ENCODE results near the gene CDC42EP4. TPM values are rescaled to one million over a fixed set of nuclear protein-coding genes. Genes with fewer than 3 reads are reported as not detected.

CDC42EP4 gene
- polyA plus RNA-seq, 2 donors: 15.7 to 20.0 TPM

DNA sequence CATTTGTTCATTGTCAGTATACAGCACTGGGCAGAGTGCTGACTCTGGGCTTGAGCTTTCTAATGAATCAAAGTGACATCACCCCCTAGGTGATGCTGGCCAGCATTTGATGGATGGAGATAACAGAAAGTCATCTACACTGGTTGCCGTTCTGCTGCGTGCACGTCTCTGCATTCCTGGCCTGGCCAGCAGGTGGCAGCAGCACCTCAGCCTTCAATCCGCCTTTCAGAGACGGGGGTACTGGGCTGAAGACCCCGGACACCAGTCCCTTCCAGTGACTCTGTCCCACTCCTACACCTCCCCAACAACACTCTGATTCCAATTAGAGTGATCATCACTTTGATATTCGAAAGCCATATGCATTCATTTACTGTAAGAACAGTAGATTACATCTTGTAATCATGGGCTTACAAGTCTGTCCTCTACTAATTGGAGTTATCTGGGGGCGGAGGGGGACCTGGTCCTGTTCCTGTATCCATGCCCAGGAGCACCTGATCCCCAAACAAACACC lies 56.1 kb downstream of the CDC42EP4 start:
- no peaks in the 10 kb centered on the region for H3K9me3 ChIP-seq (ENCODE audit: control insufficient read depth in 2 of 2, insufficient read depth in 1 of 2, low read depth in 1 of 2, low read length in 1 of 2)
- no peak overlapping the region for H3K4me3 ChIP-seq (ENCODE audit: low read depth in 1 of 2, low read length in 2 of 2)
- WGBS, 2 donors: 5% methylated on average over 8 of the region's 8 CpGs
- H3K27me3 ChIP-seq (ENCODE audit: control insufficient read depth in 1 of 2, insufficient read depth in 2 of 2, low read length in 2 of 2): no peaks in the 10 kb centered on the region
- no peak overlapping the region for H3K27ac ChIP-seq (ENCODE audit: low read depth in 2 of 2, low read length in 1 of 2)
- H3K36me3 ChIP-seq (ENCODE audit: control insufficient read depth in 2 of 2, insufficient read depth in 2 of 2, low read length in 1 of 2): no peaks in the 10 kb centered on the region
- no peaks in the 10 kb centered on the region for H3K4me1 ChIP-seq (ENCODE audit: control insufficient read depth in 2 of 2, insufficient read depth in 2 of 2, low read length in 1 of 2)

DNA sequence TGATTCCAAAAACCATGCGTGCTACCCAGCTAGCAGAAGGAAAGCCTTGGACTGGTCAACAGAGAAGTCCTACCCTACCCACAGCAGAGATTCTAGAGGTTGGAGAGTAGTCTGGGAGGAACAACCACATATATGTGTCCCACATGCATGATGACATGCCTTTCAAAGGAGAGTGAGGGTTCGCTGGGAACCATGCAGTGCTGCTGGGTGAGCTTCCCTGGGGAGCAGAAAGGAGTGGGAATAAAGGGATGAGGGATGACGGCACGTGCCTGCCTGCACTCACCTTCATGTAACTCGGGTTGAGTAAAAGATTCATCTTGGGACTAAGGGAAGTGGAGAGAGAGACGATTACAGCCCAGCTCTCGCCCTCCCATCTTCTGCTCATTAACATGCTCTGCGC lies 59.9 kb downstream of the CDC42EP4 start:
- no peaks in the 10 kb centered on the region for H3K4me1 ChIP-seq (ENCODE audit: control insufficient read depth in 2 of 2, insufficient read depth in 2 of 2, low read length in 1 of 2)
- WGBS, 2 donors: 78 to 86% methylated on average over 8 of the region's 8 CpGs
- no peaks in the 10 kb centered on the region for H3K27me3 ChIP-seq (ENCODE audit: control insufficient read depth in 1 of 2, insufficient read depth in 2 of 2, low read length in 2 of 2)
- H3K4me3 ChIP-seq (ENCODE audit: low read depth in 1 of 2, low read length in 2 of 2): no peak overlapping the region
- no peaks in the 10 kb centered on the region for H3K9me3 ChIP-seq (ENCODE audit: control insufficient read depth in 2 of 2, insufficient read depth in 1 of 2, low read depth in 1 of 2, low read length in 1 of 2)
- H3K36me3 ChIP-seq (ENCODE audit: control insufficient read depth in 2 of 2, insufficient read depth in 2 of 2, low read length in 1 of 2): no peaks in the 10 kb centered on the region
- H3K27ac ChIP-seq (ENCODE audit: low read depth in 2 of 2, low read length in 1 of 2): no peak overlapping the region

DNA sequence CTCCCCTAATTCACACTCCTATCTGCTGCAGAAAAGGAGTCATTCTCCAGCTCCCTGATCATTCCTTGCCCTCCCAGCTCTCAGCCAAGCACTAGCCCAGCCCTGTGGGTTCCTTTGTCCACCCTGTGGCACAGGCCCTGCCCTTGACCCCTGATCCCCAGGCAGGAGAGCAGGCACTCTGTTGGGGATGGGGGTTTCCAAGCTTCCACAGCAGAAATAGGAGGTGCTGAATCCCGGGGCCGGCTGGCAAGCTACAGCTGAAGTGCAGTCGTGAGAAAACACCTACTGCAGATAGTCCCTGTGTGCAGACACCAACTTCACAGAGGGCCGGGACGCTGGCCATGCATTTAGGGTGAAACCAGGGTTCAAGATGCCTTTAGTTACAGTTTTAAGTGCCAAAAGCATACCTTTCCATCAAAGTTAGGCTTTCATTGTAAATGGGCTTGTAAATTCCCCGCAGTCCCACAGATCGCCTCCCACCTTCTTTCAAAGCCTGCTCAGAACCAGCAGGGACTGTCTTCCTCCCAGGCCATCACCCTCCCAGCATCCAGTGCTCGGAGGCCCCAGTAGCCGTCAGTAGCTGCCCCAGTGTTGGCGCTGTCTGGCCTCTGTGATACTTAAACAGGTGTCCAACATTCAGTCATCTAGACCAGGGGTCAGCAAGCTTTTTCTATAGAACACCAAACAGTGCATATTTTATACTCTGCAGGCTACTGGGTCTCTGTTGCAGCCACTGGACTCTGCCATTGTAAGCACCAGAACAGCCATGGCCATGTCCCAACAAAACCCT lies 60.8 kb downstream of the CDC42EP4 start:
- WGBS, 2 donors: 78 to 79% methylated on average over 10 of the region's 10 CpGs
- Histone ChIP-seq H3K27ac (ENCODE audit: low read depth in 2 of 2, low read length in 1 of 2) (no peak overlapping the region), H3K4me1 (ENCODE audit: control insufficient read depth in 2 of 2, insufficient read depth in 2 of 2, low read length in 1 of 2) (no peaks in the 10 kb centered on the region), H3K27me3 (ENCODE audit: control insufficient read depth in 1 of 2, insufficient read depth in 2 of 2, low read length in 2 of 2) (no peaks in the 10 kb centered on the region), H3K9me3 (ENCODE audit: control insufficient read depth in 2 of 2, insufficient read depth in 1 of 2, low read depth in 1 of 2, low read length in 1 of 2) (no peaks in the 10 kb centered on the region), H3K4me3 (ENCODE audit: low read depth in 1 of 2, low read length in 2 of 2) (no peak overlapping the region), H3K36me3 (ENCODE audit: control insufficient read depth in 2 of 2, insufficient read depth in 2 of 2, low read length in 1 of 2) (no peaks in the 10 kb centered on the region)

DNA sequence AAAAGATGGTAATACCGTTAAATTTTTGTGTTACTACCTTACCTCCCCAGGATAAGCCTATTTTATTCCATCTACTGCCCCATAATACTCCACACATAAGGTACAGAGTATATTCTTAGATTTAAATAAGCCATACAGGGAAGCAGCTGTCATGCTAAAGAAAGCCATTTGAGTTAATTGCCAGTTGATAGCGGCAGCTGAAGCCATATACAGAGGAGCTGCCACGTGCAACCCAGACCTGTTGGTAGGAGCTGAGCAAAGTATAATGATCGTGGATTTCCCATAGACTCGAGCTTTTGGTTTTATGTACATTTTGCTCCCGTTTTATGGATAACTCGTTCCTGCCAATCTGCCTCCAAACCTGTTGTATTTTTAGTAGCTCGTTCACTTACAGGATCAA lies 62.1 kb downstream of the CDC42EP4 start:
- no peaks in the 10 kb centered on the region for H3K9me3 ChIP-seq (ENCODE audit: control insufficient read depth in 2 of 2, insufficient read depth in 1 of 2, low read depth in 1 of 2, low read length in 1 of 2)
- H3K27me3 ChIP-seq (ENCODE audit: control insufficient read depth in 1 of 2, insufficient read depth in 2 of 2, low read length in 2 of 2): no peaks in the 10 kb centered on the region
- H3K36me3 ChIP-seq (ENCODE audit: control insufficient read depth in 2 of 2, insufficient read depth in 2 of 2, low read length in 1 of 2): peaks cover 0 to under 1% of the 10 kb centered on the region in 2 donors
- no peak overlapping the region for H3K27ac ChIP-seq (ENCODE audit: low read depth in 2 of 2, low read length in 1 of 2)
- no peaks in the 10 kb centered on the region for H3K4me1 ChIP-seq (ENCODE audit: control insufficient read depth in 2 of 2, insufficient read depth in 2 of 2, low read length in 1 of 2)
- H3K4me3 ChIP-seq (ENCODE audit: low read depth in 1 of 2, low read length in 2 of 2): no peak overlapping the region
- 84 to 85% methylated on average over 8 of the region's 8 CpGs for WGBS, 2 donors

DNA sequence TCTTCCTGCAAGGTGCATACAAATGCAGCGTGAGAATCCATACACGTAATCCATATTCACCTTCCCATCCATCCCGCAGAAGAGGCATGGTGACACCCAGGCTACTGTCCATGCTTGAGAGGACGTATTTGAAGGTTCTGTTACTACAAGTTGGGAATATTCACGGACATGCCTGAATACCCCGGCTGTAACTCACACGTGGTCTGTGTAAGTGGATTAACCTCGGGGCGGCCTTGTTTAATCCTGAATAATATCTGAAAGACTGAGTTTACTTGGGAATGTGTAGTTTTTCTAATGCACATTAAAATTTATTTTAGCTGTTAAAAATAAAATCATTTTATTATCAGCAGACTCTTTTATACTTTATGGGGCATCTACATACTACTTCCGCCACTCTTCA lies 63.3 kb downstream of the CDC42EP4 start:
- 82 to 88% methylated on average over 10 of the region's 10 CpGs for WGBS, 2 donors
- Histone ChIP-seq H3K27ac (ENCODE audit: low read depth in 2 of 2, low read length in 1 of 2) (no peak overlapping the region), H3K36me3 (ENCODE audit: control insufficient read depth in 2 of 2, insufficient read depth in 2 of 2, low read length in 1 of 2) (peaks cover 0 to 2% of the 10 kb centered on the region in 2 donors), H3K9me3 (ENCODE audit: control insufficient read depth in 2 of 2, insufficient read depth in 1 of 2, low read depth in 1 of 2, low read length in 1 of 2) (no peaks in the 10 kb centered on the region), H3K4me1 (ENCODE audit: control insufficient read depth in 2 of 2, insufficient read depth in 2 of 2, low read length in 1 of 2) (no peaks in the 10 kb centered on the region), H3K27me3 (ENCODE audit: control insufficient read depth in 1 of 2, insufficient read depth in 2 of 2, low read length in 2 of 2) (no peaks in the 10 kb centered on the region), H3K4me3 (ENCODE audit: low read depth in 1 of 2, low read length in 2 of 2) (no peak overlapping the region)

DNA sequence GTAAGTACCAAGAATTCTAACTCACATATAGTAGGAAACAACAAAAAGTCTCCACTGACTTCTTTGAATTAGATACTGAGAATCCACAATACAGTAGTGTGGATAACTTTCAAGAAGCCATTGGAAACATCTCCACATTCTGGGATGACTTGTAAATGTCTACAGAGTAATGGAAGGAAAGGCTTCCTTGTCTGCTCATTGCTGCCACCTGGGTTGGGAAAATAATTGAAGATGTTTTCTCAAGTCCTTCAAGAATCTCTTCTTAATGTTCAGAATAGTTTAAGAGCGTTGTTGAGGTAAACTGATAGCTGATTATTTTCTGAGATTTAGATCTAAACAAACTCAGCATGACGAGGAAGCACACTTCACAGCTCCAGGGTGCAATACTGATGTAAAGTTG lies 64.1 kb downstream of the CDC42EP4 start:
- no peaks in the 10 kb centered on the region for H3K27me3 ChIP-seq (ENCODE audit: control insufficient read depth in 1 of 2, insufficient read depth in 2 of 2, low read length in 2 of 2)
- H3K27ac ChIP-seq (ENCODE audit: low read depth in 2 of 2, low read length in 1 of 2): no peak overlapping the region
- WGBS, 2 donors: 83 to 86% methylated on average over 2 of the region's 2 CpGs
- no peaks in the 10 kb centered on the region for H3K4me1 ChIP-seq (ENCODE audit: control insufficient read depth in 2 of 2, insufficient read depth in 2 of 2, low read length in 1 of 2)
- H3K4me3 ChIP-seq (ENCODE audit: low read depth in 1 of 2, low read length in 2 of 2): no peak overlapping the region
- no peaks in the 10 kb centered on the region for H3K9me3 ChIP-seq (ENCODE audit: control insufficient read depth in 2 of 2, insufficient read depth in 1 of 2, low read depth in 1 of 2, low read length in 1 of 2)
- peaks cover 0 to 2% of the 10 kb centered on the region in 2 donors for H3K36me3 ChIP-seq (ENCODE audit: control insufficient read depth in 2 of 2, insufficient read depth in 2 of 2, low read length in 1 of 2)

DNA sequence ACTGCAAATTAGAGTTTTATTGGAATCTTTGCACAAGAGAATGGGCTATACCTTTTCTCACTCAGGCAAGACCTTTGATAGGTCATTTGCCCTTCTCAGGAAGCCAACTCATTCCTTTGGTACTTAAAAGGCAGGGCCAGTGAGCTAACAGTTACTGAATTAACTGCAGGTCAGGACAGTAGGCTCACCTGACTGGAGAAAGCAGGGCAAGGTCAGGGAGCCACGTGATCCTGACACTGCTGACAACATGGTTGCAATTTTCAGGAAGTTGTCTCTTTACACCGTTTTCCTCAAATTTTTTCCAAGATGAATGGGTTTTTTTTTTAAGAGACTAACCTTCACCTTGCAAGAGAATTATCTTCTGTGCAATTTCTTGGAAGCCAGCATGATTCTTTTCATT lies 71.2 kb downstream of the CDC42EP4 start:
- no peaks in the 10 kb centered on the region for H3K4me1 ChIP-seq (ENCODE audit: control insufficient read depth in 2 of 2, insufficient read depth in 2 of 2, low read length in 1 of 2)
- H3K4me3 ChIP-seq (ENCODE audit: low read depth in 1 of 2, low read length in 2 of 2): no peak overlapping the region
- 68 to 75% methylated on average over 2 of the region's 2 CpGs for WGBS, 2 donors
- peaks cover 5% of the 10 kb centered on the region in 2 donors for H3K36me3 ChIP-seq (ENCODE audit: control insufficient read depth in 2 of 2, insufficient read depth in 2 of 2, low read length in 1 of 2)
- no peaks in the 10 kb centered on the region for H3K27me3 ChIP-seq (ENCODE audit: control insufficient read depth in 1 of 2, insufficient read depth in 2 of 2, low read length in 2 of 2)
- H3K27ac ChIP-seq (ENCODE audit: low read depth in 2 of 2, low read length in 1 of 2): no peak overlapping the region
- H3K9me3 ChIP-seq (ENCODE audit: control insufficient read depth in 2 of 2, insufficient read depth in 1 of 2, low read depth in 1 of 2, low read length in 1 of 2): no peaks in the 10 kb centered on the region

DNA sequence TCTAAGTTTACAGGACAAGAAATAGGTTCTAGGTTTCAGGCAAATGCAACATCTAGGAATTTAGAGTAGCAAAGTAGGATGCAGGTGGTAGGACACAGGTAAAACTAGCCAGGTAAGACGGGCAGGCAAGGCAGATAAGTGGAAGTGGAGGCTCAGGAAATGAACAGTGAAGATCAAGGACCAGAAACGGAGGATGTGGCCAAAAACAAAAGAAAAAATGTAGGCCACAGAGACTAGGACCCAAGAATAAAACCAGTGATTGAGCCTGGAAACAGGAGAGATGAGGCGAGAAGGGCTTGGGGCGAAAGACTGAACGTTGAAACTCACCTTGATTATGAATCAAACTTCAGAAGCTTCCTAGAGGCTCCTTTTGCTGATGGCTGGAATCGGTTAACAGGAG lies 74.1 kb downstream of the CDC42EP4 start:
- Histone ChIP-seq H3K4me1 (ENCODE audit: control insufficient read depth in 2 of 2, insufficient read depth in 2 of 2, low read length in 1 of 2) (peaks cover 0 to 5% of the 10 kb centered on the region in 2 donors), H3K9me3 (ENCODE audit: control insufficient read depth in 2 of 2, insufficient read depth in 1 of 2, low read depth in 1 of 2, low read length in 1 of 2) (no peaks in the 10 kb centered on the region), H3K27me3 (ENCODE audit: control insufficient read depth in 1 of 2, insufficient read depth in 2 of 2, low read length in 2 of 2) (no peaks in the 10 kb centered on the region), H3K27ac (ENCODE audit: low read depth in 2 of 2, low read length in 1 of 2) (no peak overlapping the region), H3K4me3 (ENCODE audit: low read depth in 1 of 2, low read length in 2 of 2) (no peak overlapping the region), H3K36me3 (ENCODE audit: control insufficient read depth in 2 of 2, insufficient read depth in 2 of 2, low read length in 1 of 2) (peaks cover 4 to 5% of the 10 kb centered on the region in 2 donors)
- 70 to 73% methylated on average over 6 of the region's 6 CpGs for WGBS, 2 donors

DNA sequence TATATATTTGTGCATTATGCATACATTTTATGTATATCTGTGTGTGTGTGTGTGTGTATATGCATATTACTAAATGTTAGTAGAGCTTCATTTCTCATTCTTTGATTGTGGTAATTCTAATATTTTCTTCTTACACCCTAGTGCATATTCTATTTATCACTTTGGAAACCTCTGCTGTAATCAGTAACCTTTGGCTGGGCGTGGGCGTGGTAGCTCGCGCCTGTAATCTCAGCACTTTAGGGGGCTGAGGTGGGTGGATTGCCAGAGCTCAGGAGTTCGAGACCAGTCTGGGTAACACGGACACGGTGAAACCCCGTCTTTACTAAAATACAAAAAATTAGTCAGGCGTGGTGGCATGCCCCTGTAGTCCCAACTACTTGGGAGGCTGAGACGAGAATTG lies 77.1 kb downstream of the CDC42EP4 start:
- no peaks in the 10 kb centered on the region for H3K27me3 ChIP-seq (ENCODE audit: control insufficient read depth in 1 of 2, insufficient read depth in 2 of 2, low read length in 2 of 2)
- H3K4me3 ChIP-seq (ENCODE audit: low read depth in 1 of 2, low read length in 2 of 2): no peak overlapping the region
- WGBS, 2 donors: 86 to 92% methylated on average over 10 of the region's 10 CpGs
- H3K4me1 ChIP-seq (ENCODE audit: control insufficient read depth in 2 of 2, insufficient read depth in 2 of 2, low read length in 1 of 2): peaks cover 0 to 5% of the 10 kb centered on the region in 2 donors
- peaks cover 0 to 5% of the 10 kb centered on the region in 2 donors for H3K36me3 ChIP-seq (ENCODE audit: control insufficient read depth in 2 of 2, insufficient read depth in 2 of 2, low read length in 1 of 2)
- no peaks in the 10 kb centered on the region for H3K9me3 ChIP-seq (ENCODE audit: control insufficient read depth in 2 of 2, insufficient read depth in 1 of 2, low read depth in 1 of 2, low read length in 1 of 2)
- no peak overlapping the region for H3K27ac ChIP-seq (ENCODE audit: low read depth in 2 of 2, low read length in 1 of 2)

All from esophagus (tissue), 2 donors.